HTERT RPE-1 (cell line): ENCODE results near the gene RBP2.

Experiments used
- in situ Hi-C: fragments of 300-500 bp; cut with MboI; formaldehyde crosslinking; loops from 4 replicates; pipeline ENCODE4 v1.14.3; 2020; ENCODE audit warnings: low sequenced_read_pairs

RBP2 gene

DNA sequence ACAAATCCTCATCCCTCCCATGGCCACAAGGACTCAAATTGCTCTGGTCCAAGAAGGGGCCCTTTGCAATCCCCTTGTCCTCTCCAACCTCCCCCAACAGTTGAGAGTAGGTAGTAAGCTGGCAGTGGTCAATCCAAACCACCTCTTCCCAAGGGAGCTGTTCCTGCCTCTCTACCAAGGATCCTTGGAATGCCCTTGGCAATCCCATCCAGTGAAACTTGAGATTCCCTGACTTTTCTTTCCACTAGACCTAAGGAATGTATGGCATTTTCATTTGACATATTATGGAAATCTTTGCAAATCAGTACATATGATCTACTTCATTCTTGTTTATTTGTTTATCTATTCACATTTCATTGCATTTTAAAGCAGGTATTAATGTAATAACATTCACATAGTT lies 4.8 kb upstream of the RBP2 start:
- in situ Hi-C loops = no loop called here

DNA sequence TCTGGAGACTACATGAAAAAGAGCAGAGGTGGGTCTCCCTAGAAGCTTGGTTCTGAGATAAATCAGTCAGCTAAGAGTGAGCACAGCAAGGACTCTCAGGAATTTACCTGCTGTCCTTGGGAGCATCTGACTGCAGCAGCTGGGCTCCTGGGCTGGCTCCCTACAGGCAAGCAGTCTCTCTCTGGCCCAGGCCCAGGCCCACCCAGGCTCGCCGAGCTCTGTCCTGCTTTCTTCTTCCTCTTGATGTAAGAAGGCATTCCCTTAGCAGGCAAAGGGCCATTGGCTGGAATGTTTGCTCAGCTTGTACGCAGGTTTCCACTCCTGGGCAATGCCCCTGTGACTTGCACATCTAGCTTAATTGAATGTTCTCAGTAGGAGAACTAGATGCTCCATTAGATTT lies 4.3 kb upstream of the RBP2 start:
- in situ Hi-C loops = no loop called here

DNA sequence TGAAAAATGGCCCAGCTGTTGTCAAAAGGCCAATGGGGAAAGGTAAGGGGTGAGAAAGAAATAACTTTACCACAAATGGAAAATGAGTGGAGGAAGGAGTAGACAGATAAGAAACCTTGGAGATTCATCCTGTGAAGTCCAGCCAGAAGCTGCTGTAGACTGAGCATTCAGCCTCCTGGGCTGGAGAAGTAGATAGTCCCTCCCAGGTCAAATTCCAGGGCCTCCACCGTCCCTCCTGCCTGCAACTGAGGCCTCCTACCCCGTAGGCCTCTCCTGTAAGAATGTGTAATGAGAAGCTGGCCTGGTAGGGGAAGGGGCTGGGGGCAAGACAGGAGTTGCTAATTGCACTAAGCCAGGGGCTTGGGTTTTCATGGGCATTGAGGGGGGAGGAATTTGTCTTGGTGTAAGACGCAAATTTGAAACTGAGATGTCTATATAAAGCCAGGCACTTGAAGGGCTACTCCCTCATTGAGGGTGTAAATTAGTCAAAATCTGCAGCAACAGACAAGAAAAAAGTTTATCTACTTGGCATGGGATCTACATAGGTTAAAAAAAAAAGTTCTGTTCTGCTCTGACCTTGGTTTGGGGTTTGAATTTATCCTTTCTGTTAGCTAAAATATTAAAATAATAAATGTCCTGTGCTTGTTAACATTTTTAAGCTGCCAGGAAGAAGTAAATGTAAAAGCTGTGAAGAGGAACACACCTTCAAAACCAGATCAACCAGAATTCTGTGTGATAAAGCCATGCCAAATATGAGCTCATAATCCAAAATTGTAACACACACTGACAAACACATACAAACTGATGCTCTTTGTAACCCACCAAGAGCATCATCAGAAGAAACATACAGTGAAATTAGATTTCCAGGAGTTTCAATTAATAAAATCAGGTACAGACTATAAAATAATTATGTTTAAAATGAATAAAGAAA lies 1.7 kb upstream of the RBP2 start:
- in situ Hi-C loops = no loop called here

DNA sequence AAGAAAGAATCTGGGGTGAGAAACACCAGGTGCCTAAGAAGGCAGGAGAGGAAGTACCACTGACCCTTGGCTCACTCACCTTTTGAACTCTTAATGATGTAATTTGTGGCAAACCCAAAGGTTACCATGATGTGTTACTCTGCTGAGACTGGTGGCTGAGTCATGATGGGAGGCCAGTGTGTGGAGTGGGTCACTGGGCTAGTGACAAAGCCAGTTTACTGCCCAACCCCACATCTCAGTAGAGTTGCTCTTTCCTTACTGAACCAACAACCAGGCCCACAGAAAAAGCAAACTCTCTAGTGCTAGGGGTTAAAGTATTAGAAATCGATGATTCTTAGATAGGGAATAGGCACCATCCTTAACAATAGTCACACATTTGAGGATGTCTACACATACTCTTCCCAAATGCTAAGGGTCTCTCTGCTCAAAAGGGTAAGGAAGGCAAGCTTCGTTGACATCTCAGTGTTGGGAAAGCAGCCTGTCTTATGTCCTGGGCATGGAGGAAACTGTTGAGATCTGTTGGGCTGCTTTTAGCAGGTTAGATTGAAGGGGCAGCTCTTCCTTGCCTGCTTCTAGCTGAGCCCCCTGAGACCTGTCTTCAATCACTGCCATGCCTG lies 3.1 kb downstream of the RBP2 start:
- in situ Hi-C loops = no loop called here

DNA sequence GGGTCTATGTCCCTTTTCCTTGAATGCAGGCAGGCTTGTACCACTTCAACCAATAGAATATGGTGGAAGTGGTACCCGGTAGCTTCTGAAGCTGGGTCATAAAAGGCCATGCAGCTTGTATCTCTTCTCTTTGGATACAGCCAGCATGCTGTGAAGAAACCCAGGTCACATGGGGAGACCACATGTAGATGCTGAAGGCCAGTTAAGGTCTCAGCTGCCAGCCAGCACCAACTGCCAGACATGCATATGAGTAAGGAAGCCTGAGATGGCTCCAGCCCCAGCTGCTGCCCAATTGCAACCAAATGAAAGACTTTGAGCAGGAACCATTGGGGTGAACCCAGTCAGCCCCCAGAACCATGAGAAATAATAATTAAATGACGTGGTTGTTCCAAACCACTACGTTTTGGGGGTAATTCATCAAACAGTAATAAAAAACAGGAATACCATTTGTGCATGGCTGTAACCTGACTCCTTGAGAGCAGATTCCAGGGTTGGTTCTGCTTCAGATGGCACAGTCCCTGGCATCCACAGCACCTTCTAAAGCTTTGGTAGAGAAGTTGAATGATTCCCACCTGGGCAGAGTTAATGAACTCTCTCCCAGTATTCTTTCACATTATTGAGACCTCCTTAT lies 3.8 kb downstream of the RBP2 start:
- in situ Hi-C loops = no loop called here

DNA sequence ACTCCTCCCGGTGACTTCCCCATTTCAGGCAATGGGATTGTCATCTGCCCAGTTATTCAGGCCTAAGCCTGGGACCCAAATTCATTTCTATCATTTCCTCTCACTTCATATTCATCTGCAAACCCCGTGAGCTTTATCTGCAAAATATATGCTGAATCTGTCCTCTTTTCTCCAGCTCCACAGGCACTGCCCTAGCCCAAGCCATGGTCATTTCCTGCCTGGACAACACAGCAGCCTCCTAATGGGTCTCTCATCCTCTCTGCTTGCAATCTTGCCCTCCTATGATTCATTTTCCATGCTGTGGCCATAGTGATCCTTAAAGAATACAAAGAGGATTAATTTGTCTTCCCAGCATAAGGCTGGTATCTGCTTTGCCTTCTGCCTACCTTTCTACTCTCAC lies 6.1 kb downstream of the RBP2 start:
- in situ Hi-C loops = no loop called here

DNA sequence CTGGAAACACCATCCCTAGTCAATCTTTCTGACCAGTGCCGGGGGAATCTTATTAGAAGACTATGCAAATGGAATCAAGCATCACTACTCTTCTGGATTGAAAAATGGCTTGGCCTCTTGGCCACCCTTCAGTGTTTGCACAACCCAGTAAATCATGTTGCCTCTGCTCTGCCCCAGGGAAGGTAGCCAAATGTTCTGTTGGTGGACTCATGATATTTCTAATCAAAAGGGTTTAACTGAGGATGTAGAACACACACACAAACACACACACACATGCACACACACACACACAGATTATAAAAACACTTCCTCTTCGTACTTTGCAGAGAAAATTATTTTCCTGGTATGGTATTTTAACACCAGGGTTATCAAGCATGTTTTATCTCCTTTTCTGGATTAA lies 7.9 kb downstream of the RBP2 start:
- in situ Hi-C loops = no loop called here

DNA sequence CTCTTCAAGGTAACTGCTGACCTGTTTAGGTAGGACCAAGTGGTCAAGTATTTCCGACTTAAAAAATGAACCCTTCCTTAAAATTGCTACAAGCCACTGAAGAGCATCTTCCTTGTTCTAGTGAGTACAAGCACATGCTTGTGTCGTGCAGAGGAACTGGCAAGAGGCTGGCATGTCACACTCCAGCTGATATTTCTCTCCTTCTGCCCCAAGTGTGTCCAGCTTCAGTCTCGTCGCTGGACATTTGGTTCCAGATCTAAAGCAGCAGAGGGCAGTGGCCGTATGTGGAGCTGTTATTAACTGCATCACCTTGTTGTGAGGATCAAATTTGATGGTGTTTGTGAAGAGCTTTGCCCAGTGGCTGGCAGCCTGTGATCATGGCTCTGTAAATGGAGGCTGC lies 10.0 kb downstream of the RBP2 start:
- in situ Hi-C loops = no loop called here

DNA sequence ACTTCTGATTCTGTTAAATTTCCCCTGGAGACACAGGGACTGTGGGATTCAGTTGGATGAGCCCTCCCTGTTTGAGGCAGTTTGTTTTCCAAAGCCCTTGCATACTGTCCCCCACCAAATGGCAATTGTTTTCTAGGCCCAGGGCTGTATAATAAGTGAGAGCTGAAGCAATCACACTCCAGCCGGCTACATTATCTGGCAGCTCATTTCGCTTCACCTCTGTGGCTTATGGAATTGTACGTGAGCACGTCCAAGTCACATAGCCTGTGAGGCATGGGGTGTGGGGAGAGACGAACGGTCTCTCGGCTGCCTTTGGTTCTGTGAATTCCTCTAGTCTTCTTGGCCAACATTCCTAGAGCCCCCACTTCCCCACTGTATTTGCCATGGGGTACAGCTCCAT lies 10.7 kb downstream of the RBP2 start:
- in situ Hi-C loops = no loop called here

DNA sequence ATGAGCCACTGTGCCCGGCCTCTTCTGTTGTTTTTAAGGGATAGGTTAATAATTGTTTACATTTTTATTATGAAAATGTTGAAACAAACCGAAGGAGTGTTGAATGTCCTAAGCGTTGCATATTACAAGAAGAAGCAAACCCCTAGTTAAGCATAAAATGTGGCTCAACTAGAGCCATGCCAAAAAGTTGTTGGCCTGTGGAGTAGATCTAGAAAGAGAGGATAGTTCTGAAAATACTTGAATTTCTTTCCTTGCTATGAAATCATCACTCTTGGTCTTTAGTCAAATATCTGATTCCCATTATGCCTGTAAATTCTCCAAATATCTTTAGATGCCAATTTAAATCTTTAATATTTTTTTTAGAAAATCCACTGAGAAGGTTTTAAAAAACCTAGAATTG lies 12.8 kb downstream of the RBP2 start:
- in situ Hi-C loops = no loop called here

DNA sequence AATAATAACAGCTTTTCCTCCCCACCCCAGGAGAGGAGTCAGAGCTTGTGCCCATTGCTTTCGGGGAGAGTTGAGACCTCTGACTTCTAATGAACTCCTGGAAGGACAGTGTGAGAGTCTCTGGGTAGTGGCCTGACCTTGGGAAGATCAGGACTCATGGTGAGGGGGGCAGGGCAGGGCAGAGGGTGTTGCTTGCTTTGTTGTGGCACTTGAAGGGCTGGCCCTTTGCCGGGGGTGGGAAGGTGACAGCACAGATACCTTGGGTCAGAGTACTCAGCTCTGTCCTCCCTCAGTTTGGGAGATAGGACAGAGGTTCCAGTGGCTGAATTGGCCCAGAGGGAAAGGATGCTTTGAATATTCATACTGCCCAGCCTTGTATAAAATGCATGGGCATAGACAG lies 15.8 kb downstream of the RBP2 start:
- in situ Hi-C loops = no loop called here

DNA sequence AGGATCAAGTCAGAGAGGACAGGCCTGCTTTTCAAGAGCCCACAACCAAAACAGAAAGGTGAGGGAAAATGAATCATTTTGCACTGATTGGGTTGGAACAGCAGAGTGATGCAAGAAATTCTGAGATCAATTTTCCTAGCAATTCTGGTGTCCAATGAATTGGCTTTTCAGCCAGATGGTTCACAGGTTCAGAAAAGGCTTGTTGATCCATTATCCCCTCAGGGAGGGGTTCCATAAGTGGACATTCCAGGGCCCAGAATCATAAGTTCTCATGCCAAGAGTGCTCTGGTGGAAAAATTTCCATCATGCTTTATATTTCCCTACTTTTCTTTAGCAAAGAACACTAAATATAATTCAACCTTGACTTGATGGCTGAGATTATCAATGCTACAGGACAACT lies 16.2 kb downstream of the RBP2 start:
- in situ Hi-C loops = no loop called here

DNA sequence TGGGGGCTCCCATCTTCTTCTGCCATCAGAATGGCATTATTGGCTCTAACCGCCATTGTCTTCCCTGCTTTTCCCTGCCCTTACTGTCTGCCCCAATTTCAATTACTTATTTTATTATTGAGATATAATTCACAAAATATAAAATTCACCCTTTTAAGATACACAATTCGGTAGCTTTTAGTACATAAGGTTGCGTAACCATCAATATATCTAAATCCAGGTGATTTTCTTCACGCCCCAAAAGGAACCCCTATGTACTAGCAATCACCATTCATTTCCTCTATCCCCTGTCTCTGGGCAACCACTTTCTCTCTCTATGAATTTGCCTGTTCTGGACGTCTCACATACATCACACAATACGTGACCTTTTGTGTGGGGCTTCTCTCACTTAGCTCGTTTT lies 18.0 kb downstream of the RBP2 start:
- in situ Hi-C loops = no loop called here

DNA sequence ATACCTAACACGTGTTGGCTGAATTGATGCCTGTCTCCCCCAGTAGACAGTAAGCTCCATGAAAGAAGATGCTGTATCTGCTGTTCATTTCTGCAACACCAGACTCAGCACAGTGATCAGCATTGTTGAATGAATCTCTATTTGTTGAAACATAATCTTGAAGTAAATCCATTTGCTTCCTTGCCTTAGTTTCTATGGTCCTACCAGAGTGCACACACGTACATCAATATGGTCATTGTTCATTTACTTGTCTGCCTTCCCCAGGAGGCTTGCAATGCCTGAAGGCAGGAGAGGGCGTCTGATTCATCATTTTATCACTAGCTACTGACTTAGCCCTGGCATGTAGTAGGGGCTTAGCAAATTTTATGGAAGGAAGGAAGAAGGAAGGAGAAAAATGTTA lies 19.2 kb downstream of the RBP2 start:
- in situ Hi-C loops = no loop called here

DNA sequence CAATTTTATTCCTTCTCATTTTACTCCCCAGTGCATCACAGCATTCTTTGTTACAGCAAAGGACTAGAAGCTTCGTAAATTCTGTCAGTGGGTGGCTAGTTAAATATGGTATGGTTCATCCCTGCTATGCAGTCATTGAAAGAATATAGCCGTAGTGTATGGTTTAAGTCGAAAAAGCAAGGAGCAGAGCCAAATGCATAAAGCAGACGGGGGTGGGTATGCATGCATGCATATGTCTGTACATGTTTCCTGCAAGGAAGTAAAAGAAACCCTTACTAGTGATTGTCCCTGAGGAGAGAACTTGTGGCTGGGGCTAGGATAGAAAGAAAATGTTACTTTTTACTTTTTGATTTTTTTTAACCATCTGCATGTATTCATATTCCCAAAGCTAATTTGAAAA lies 19.9 kb downstream of the RBP2 start:
- in situ Hi-C loops = no loop called here

DNA sequence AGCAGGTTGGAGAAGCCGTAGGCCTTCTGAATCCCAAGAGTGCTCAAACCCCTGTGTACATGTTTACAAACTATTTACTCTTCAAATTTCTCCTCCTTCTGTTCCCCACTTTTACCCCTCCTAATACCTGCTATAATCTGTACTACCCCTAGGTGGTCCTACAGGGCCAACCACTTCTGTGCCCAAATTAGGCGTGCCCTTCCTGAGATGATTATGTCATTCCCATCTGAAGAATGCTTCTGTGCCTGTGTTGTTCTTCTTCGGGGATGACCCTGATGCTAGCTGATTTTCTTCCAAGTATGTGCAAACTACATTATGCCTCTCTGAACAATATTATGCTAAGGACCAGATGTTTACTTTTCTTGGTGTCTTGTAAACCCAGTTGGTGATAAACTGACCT lies 20.5 kb downstream of the RBP2 start:
- in situ Hi-C loops = no loop called here

DNA sequence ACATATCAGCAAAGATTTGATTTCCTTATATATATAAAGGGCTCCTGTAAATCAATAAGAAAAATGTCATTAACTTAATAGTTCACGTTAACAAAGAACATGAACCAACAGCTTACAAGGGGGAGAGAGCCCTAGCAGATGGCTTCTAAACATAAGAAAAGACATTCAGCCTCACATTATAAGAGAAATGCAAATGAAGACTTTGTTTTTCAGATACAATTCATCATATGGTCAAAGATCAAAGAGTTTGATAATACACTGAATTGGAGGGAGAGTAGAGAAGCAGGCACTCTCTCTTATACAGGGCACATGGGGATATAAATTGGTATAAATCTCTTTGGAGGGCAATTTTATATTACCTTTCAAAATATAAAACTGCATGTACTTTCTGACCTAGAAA lies 21.1 kb downstream of the RBP2 start:
- in situ Hi-C loops = no loop called here

DNA sequence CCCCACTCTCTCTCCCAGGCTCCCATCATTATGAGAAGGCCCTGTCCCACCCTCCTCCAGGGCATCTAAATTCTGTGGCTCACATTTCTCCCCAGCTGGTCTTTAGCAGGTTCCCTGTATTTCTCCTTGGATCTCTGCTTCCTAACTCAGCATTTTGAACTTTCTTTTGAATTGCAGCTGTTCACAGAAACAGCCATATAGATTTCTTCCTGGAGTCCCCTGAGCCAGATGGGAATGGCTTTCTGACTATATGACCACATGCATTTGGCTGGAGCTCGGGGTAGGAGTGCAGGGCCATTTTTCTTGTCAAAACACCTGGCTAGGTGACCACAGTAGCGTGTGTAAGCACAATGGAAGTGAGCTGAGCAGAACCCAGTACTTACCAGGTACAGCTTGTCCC lies 22.0 kb downstream of the RBP2 start:
- in situ Hi-C loops = no loop called here

DNA sequence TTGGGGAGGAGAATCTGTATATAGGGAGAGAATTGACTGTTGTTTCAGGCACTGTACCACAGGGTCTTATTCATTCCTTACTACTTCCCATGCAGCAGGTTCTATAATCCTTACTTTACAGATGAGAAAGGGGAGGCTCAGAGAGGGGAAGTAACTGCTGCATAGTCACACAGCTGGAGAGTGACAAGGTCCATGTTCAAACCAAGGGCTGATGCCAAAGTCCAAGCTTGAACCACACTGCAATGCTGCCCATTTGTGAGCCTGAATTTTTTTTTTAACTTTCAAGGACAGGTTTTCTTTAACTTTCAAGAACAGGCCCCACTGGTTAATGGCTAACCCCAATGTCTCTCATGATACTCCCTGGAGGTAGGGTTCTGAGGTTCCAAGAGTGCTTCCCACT lies 26.2 kb downstream of the RBP2 start:
- in situ Hi-C loops = no loop called here

DNA sequence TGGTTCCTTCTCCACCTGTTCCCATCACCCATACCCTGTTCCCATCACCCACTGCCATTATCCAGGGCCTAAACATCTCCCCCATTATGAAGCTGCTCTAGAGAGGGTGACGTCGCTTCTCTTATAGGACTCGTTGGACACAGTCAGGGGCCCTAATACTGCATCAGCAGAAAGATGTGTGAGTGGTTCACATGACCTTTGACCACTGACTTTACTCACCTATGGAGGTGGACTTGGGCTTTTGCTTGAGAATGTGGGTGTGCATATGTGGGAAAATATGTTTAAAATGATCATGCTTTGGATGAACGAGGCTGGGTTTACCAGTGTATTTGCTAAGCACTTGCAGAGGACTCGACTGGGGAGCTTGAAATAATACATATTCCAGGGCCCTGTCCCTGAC lies 26.8 kb downstream of the RBP2 start:
- in situ Hi-C loops = no loop called here

DNA sequence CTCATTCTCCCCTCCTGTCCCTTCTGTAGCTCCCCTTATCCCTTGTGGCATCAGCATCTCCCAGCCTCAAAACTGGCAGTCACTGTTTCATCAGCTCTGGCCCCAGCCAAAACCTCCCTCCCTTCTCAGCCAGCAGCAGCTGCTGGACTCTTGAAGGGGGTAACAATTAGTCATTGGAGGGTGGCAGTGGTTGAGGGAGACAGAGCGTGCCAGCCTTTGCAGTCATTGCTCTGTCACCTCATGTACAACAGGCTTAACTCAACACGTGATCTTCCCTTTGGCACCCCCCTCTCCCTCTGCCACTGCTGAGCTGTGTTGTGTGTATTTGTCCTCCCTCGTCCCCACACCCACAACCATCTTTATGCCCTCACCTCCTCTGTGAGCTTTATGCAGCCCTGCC lies 28.2 kb downstream of the RBP2 start:
- in situ Hi-C loops = no loop called here

DNA sequence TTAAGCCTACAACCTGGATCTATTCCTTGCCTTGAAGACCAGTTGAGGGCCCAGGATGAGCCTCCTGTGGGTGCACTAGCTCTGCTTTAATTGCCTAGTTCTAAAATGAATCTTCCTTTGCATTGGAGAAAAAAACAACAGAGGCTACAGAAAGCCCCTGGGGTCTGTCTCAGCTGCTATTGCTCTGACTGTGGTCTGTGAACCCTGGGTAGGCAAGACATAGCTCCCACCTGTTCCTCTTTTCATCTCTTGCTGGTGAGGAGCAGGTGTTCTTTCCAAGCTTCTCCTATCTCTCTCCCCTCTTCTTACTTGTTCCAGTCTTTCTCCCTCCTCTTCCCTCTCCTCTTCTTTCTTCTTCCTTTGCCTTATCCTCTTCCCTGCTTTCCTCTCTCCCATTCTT lies 28.8 kb downstream of the RBP2 start:
- in situ Hi-C loops = no loop called here
